IMR-90 (cell line): ENCODE results near the gene TTC27. TPM values are rescaled to one million over a fixed set of nuclear protein-coding genes. Genes with fewer than 3 reads are reported as not detected.

ENCODE experiments used
- ATAC-seq: fragments of 200-7000 bp; cut with Tn5 transposase; 2 replicates; pipeline ENCODE4 v1.9.1; 2020; ENCODE audit warnings: low read depth, mild to moderate bottlenecking, moderate library complexity
- BruUV-seq: library from RNA; stranded (reverse); fragments of 400-500 nt; replicated peaks from 2 replicates; lab custom pipeline; 2021; lab: Mats Ljungman, UMichigan
- CTCF ChIA-PET: fragments of 300-600 bp; formaldehyde crosslinking; extraction: SDS; loops from one replicate; lab custom pipeline; 2021; ENCODE audit warnings: antibody characterized with exemption; lab: Yijun Ruan, JAX
- POLR2A ChIA-PET: fragments of 300-600 bp; sonication (Branson Sonifier 250); formaldehyde crosslinking; loops from one replicate; lab custom pipeline; 2022; ENCODE audit warnings: antibody characterized with exemption; ENCODE audit not compliant: unreplicated experiment; lab: Charles Lee
- DNase-seq: peaks from one replicate; pipeline ENCODE4 v3.0.0; 2013
- H2AFZ ChIP-seq: replicated peaks from 2 replicates; pipeline ENCODE3; 2013; ENCODE audit warnings: low read length, mild to moderate bottlenecking; ENCODE audit not compliant: poor library complexity
- H2AK5ac ChIP-seq: 2 replicates; pipeline ENCODE4 v1.6.1; 2013; ENCODE audit warnings: low read depth, low read length, inconsistent platforms
- H2AK9ac ChIP-seq: replicated peaks from 2 replicates; pipeline ENCODE3; 2013; ENCODE audit warnings: mild to moderate bottlenecking, low read depth, low read length, moderate library complexity; ENCODE audit not compliant: poor library complexity
- H2BK120ac ChIP-seq: 2 replicates; pipeline ENCODE4 v1.6.1; 2013; ENCODE audit warnings: low read depth, low read length, inconsistent platforms
- H2BK15ac ChIP-seq: 3 replicates; pipeline ENCODE4 v1.6.1; 2013; ENCODE audit warnings: low read depth, low read length, inconsistent platforms
- H2BK20ac ChIP-seq: 2 replicates; pipeline ENCODE4 v1.6.1; 2013; ENCODE audit warnings: low read depth, mild to moderate bottlenecking, inconsistent platforms, low read length, moderate library complexity
- H2BK5ac ChIP-seq: 2 replicates; pipeline ENCODE4 v1.6.1; 2013; ENCODE audit warnings: mild to moderate bottlenecking, low read depth, low read length, inconsistent platforms; ENCODE audit not compliant: poor library complexity, severe bottlenecking
- H3K14ac ChIP-seq: replicated peaks from 2 replicates; pipeline ENCODE4 v1.6.1; 2013; ENCODE audit warnings: low read depth, low read length, inconsistent platforms
- H3K18ac ChIP-seq: 2 replicates; pipeline ENCODE4 v1.6.1; 2013; ENCODE audit warnings: low read depth, low read length, control low read depth
- H3K23ac ChIP-seq: 2 replicates; pipeline ENCODE4 v1.6.1; 2013; ENCODE audit warnings: low read depth, low read length, inconsistent platforms
- H3K27ac ChIP-seq: 2 replicates; pipeline ENCODE4 v1.5.1; 2013; ENCODE audit warnings: mild to moderate bottlenecking, control low read depth, low read length; ENCODE audit not compliant: insufficient read depth
- H3K27me3 ChIP-seq: 2 replicates; pipeline ENCODE4 v1.6.1; 2013; ENCODE audit warnings: low read length; ENCODE audit not compliant: control insufficient read depth, insufficient read depth
- H3K36me3 ChIP-seq: 2 replicates; pipeline ENCODE4 v1.6.1; 2013; ENCODE audit warnings: low read length, mixed read lengths; ENCODE audit not compliant: control insufficient read depth, insufficient read depth
- H3K4ac ChIP-seq: 2 replicates; pipeline ENCODE4 v1.6.1; 2013; ENCODE audit warnings: low read depth, low read length, inconsistent platforms
- H3K4me1 ChIP-seq: 2 replicates; pipeline ENCODE4 v1.6.1; 2013; ENCODE audit warnings: low read length, mixed read lengths; ENCODE audit not compliant: control insufficient read depth, insufficient read depth
- H3K4me2 ChIP-seq: 2 replicates; pipeline ENCODE4 v1.6.1; 2013; ENCODE audit warnings: low read depth, mild to moderate bottlenecking, control low read depth, low read length, moderate library complexity
- H3K4me3 ChIP-seq: 2 replicates; pipeline ENCODE4 v1.5.1; 2013; ENCODE audit warnings: low read depth, mild to moderate bottlenecking, control low read depth, low read length, moderate library complexity; ENCODE audit not compliant: insufficient read depth
- H3K56ac ChIP-seq: 2 replicates; pipeline ENCODE4 v1.6.1; 2013; ENCODE audit warnings: low read length, inconsistent platforms; ENCODE audit not compliant: insufficient read depth; ENCODE audit errors: extremely low read depth
- H3K79me1 ChIP-seq, 2 experiments: 2 replicates each; pipeline ENCODE4 v1.6.1; 2013; ENCODE audit warnings: low read length in 2 of 2, inconsistent platforms in 1 of 2, low read depth in 1 of 2
- H3K9ac ChIP-seq: 2 replicates; pipeline ENCODE4 v1.6.1; 2013; ENCODE audit warnings: low read depth, low read length, control low read depth
- H3K9me1 ChIP-seq: 2 replicates; pipeline ENCODE4 v1.6.1; 2013; ENCODE audit warnings: low read length, inconsistent platforms; ENCODE audit not compliant: insufficient read depth
- H3K9me3 ChIP-seq: 2 replicates; pipeline ENCODE4 v1.6.1; 2013; ENCODE audit warnings: low read length; ENCODE audit not compliant: control insufficient read depth, insufficient read depth
- H4K20me1 ChIP-seq: 2 replicates; pipeline ENCODE4 v1.6.1; 2013; ENCODE audit warnings: low read length, inconsistent platforms; ENCODE audit not compliant: insufficient read depth
- H4K5ac ChIP-seq: 2 replicates; pipeline ENCODE4 v1.6.1; 2013; ENCODE audit warnings: mild to moderate bottlenecking, low read depth, low read length, control low read depth
- H4K8ac ChIP-seq, 2 experiments: 2 replicates each; pipeline ENCODE4 v1.6.1; 2013; ENCODE audit warnings: low read depth in 2 of 2, low read length in 2 of 2, control low read depth in 1 of 2, inconsistent platforms in 1 of 2
- H4K91ac ChIP-seq: 2 replicates; pipeline ENCODE4 v1.6.1; 2013; ENCODE audit warnings: low read depth, low read length, inconsistent platforms; ENCODE audit not compliant: insufficient read depth
- BHLHE40 ChIP-seq: fragments of 150-350 bp; IDR thresholded peaks from 2 replicates; pipeline ENCODE4 v1.6.1; 2016; ENCODE audit warnings: mild to moderate bottlenecking, low read depth, low read length
- CEBPB ChIP-seq: IDR thresholded peaks from 2 replicates; pipeline ENCODE4 v1.6.1; 2012; ENCODE audit warnings: low read depth, low read length, improper control_type of control experiment
- ELK1 ChIP-seq: fragments of 150-350 bp; IDR thresholded peaks from 2 replicates; pipeline ENCODE4 v1.6.1; 2016; ENCODE audit warnings: low read depth, mild to moderate bottlenecking, low read length, moderate library complexity, borderline replicate concordance
- FOS ChIP-seq: fragments of 150-350 bp; IDR thresholded peaks from 2 replicates; pipeline ENCODE4 v1.6.1; 2016; ENCODE audit warnings: low read depth, low read length
- MXI1 ChIP-seq: IDR thresholded peaks from 2 replicates; pipeline ENCODE4 v1.6.1; 2012; ENCODE audit warnings: low read depth, mild to moderate bottlenecking, low read length, moderate library complexity, borderline replicate concordance
- NFE2L2 ChIP-seq: fragments of 150-350 bp; IDR thresholded peaks from 2 replicates; pipeline ENCODE4 v1.6.1; 2016; ENCODE audit warnings: low read depth, mild to moderate bottlenecking, low read length
- POLR2A ChIP-seq: IDR thresholded peaks from 2 replicates; pipeline ENCODE4 v1.6.1; 2012; ENCODE audit warnings: mild to moderate bottlenecking, low read depth, low read length
- RCOR1 ChIP-seq: IDR thresholded peaks from 2 replicates; pipeline ENCODE4 v1.6.1; 2012; ENCODE audit warnings: mild to moderate bottlenecking, low read length, improper control_type of control experiment; ENCODE audit not compliant: insufficient replicate concordance
- RFX5 ChIP-seq: IDR thresholded peaks from 2 replicates; pipeline ENCODE4 v1.8.0; 2012; ENCODE audit warnings: low read depth, mild to moderate bottlenecking, low read length, moderate library complexity
- WGBS, 2 experiments: methylation state at CpG; one replicate each; pipeline versions ENCODE4 v1.1.5 to v1.1.7; 2013; ENCODE audit warnings: missing lambda C conversion rate in 2 of 2; ENCODE audit not compliant: insufficient read length in 1 of 2; ENCODE audit errors: extremely low coverage in 2 of 2; 5-methylcytosine and 5-hydroxymethylcytosine counted together
- dilution Hi-C: fragments of 300-500 bp; cut with HindIII; formaldehyde crosslinking; loops from one replicate; pipeline ENCODE4 v1.14.3; 2018; ENCODE audit warnings: low sequenced_read_pairs; ENCODE audit not compliant: unreplicated experiment
- in situ Hi-C: fragments of 300-500 bp; cut with MboI; formaldehyde crosslinking; loops from 3 replicates; pipeline ENCODE4 v1.14.3; 2019; ENCODE audit warnings: low sequenced_read_pairs, inconsistent platforms, mixed read lengths
- intact Hi-C: fragments of 100-400 bp; cut with micrococcal nuclease; formaldehyde crosslinking; loops from 2 replicates; pipeline ENCODE4 v1.10.0; 2022
- polyA plus RNA-seq, 3 experiments: library from polyadenylated mRNA; depleted of rRNA; stranded (reverse); fragments of >200 nt; gene quantifications; 2 replicates each; pipeline ENCODE4 v1.2.3, GENCODE V29; 2012; ENCODE audit warnings: low replicate concordance in 1 of 3
- total RNA-seq: library from RNA; depleted of rRNA; stranded (reverse); fragments of >200 nt; gene quantifications from 2 replicates; pipeline ENCODE4 v1.2.3, GENCODE V29; 2012

TTC27 gene
- total and polyA plus RNA-seq, 2 of the 4 experiments (the other 2 are of a cell fraction): 12.7 to 30.5 TPM

DNA sequence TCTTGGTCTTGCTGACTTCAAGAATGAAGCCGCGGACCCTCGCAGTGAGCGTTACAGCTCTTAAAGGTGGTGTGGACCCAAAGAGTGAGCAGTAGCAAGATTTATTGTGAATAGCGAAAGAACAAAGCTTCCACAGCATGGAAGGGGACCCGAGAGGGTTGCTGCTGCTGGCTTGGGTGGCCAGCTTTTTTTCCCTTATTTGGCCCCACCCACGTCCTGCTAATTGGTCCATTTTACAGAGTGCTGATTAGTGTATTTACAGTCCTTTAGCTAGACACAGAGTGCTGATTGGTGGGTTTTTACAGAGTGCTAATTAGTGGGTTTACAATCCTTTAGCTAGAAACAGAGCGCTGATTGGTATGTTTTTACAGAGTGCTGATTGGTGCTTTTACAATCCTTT, 230.9 kb downstream of the TTC27 start:
- Histone ChIP-seq H3K79me1 (no peaks in the 10 kb centered on the region), H2AFZ (no peak overlapping the region), H2BK20ac (no peak overlapping the region), H2BK5ac (no peak overlapping the region), H3K18ac (no peak overlapping the region), H3K4me2 (no peak overlapping the region), H3K27ac (no peak overlapping the region), H3K36me3 (no peaks in the 10 kb centered on the region), H3K4ac (no peak overlapping the region), H4K8ac (no peak overlapping the region), H3K14ac (no peak overlapping the region), H3K9me3 (no peaks in the 10 kb centered on the region), H3K4me1 (peaks cover 4% of the 10 kb centered on the region), H3K27me3 (no peaks in the 10 kb centered on the region), H2BK120ac (no peak overlapping the region), H3K23ac (no peak overlapping the region), H3K4me3 (no peak overlapping the region), H2AK9ac (no peak overlapping the region), H2AK5ac (no peak overlapping the region), H4K20me1 (no peaks in the 10 kb centered on the region), H3K9ac (no peak overlapping the region), H2BK15ac (no peak overlapping the region), H3K9me1 (peaks cover 4% of the 10 kb centered on the region), H4K91ac (no peak overlapping the region), H4K5ac (no peak overlapping the region), H3K56ac (no peak overlapping the region)
- TF ChIP-seq NFE2L2: no peak
- TF ChIP-seq FOS: no peak
- TF ChIP-seq ELK1: no peak
- no peak for TF ChIP-seq RCOR1
- no peak for TF ChIP-seq BHLHE40
- TF ChIP-seq RFX5: no peak
- no peak for TF ChIP-seq POLR2A
- no peak for TF ChIP-seq MXI1
- TF ChIP-seq CEBPB: no peak
- DNase-seq: no peak
- ChIA-PET POLR2A (no interaction called here), CTCF (no interaction called here)
- WGBS, 2 experiments: no CpG with 5 or more reads among the region's 8 CpGs
- no TSS peak for BruUV-seq
- dilution Hi-C loops: no loop called here
- in situ Hi-C loops: no loop called here
- intact Hi-C loops: no loop called here
- ATAC-seq: no peak
